ENCODE data around the gene TULP4.

TULP4 gene

DNA sequence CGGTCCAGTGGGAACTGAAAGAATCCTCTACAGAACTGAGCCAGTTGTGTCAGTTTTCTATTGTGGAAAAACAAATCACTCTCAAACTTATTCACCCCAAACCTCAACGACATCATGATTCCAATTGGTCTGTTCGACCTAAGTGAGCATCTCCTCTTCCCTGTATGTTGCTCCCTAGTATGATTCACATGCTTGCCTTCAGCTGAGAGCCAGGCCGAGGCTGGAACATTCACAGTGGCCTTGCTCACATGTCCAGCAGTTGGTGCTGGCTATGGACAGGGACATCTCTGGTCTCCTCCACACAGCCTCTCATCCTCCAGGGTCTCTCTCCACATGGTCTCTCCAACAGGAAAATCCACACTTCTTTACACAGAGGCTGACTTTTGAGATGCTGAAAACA is 219.3 kb downstream of the TULP4 start:
- no peak overlapping the region for H3K4me3 ChIP-seq (ENCODE audit: low read depth, low read length)
- TF ChIP-seq, protein P1, sequence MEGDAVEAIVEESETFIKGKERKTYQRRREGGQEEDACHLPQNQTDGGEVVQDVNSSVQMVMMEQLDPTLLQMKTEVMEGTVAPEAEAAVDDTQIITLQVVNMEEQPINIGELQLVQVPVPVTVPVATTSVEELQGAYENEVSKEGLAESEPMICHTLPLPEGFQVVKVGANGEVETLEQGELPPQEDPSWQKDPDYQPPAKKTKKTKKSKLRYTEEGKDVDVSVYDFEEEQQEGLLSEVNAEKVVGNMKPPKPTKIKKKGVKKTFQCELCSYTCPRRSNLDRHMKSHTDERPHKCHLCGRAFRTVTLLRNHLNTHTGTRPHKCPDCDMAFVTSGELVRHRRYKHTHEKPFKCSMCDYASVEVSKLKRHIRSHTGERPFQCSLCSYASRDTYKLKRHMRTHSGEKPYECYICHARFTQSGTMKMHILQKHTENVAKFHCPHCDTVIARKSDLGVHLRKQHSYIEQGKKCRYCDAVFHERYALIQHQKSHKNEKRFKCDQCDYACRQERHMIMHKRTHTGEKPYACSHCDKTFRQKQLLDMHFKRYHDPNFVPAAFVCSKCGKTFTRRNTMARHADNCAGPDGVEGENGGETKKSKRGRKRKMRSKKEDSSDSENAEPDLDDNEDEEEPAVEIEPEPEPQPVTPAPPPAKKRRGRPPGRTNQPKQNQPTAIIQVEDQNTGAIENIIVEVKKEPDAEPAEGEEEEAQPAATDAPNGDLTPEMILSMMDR (IDR thresholded peaks at IDR 0.05; ENCODE audit: low read depth, low read length), result no peak

DNA sequence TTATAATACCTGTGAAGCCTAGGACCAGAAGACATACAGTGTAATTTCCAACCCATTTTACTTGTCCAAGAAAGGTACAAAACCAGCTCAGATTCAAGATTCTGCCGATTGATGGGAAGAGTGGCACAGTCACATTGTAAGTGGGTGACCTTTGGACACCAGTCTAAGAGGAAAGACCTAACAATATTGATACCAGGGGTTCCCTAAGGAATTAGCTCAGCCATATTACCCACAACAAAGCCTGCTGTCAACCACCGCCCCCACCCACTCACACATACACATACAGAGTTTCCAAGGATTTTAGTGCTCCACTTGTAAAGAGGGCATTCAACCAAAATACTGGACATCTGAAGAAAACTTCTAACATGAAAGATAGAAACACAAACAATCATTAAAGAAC is 219.7 kb downstream of the TULP4 start:
- H3K4me3 ChIP-seq (ENCODE audit: low read depth, low read length), result no peak overlapping the region
- TF ChIP-seq, protein P1 (IDR thresholded peaks at IDR 0.05; ENCODE audit: low read depth, low read length), result no peak

DNA sequence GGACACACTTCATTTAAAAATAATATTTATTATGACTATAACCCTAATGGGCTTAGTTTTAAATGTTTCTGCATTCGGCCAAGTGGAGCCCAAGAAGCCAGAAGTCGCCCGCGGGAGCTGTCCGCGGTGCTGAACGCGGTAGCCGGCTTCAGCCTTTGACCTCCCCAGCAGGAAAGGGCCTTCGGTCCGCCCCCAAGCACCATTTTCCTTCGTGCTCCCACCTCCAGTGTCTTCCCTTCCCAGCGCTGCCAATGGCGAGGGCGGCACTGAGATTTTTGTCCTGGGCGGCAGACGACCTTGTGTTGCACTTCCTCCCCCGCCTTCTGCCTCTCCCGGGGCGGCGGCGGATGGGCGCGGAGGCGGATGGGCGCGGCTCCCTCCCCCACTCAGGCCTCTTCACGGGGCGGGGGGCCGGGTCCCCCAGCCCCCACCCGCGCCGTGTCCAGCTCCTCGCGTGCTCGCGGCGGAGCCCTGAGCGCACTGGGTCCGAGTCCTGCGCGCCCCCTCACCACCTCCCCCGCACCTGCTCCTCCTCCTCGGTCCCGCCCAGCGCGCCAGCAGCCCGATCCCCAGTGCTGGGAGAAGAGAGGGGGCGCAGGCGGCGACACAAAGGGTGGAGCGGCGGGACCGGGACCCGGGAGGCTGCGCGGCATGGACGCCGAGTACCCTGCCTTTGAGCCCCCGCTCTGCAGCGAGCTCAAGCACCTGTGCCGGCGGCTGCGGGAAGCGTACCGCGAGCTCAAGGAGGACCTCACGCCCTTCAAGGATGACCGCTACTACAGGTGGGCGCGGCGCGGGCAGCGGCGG is 224.0 kb downstream of the TULP4 start:
- TF ChIP-seq, protein P1 (IDR thresholded peaks at IDR 0.05; ENCODE audit: low read depth, low read length), result no peak
- H3K4me3 ChIP-seq (ENCODE audit: low read depth, low read length), result peak overlapping the region; percentile 56

DNA sequence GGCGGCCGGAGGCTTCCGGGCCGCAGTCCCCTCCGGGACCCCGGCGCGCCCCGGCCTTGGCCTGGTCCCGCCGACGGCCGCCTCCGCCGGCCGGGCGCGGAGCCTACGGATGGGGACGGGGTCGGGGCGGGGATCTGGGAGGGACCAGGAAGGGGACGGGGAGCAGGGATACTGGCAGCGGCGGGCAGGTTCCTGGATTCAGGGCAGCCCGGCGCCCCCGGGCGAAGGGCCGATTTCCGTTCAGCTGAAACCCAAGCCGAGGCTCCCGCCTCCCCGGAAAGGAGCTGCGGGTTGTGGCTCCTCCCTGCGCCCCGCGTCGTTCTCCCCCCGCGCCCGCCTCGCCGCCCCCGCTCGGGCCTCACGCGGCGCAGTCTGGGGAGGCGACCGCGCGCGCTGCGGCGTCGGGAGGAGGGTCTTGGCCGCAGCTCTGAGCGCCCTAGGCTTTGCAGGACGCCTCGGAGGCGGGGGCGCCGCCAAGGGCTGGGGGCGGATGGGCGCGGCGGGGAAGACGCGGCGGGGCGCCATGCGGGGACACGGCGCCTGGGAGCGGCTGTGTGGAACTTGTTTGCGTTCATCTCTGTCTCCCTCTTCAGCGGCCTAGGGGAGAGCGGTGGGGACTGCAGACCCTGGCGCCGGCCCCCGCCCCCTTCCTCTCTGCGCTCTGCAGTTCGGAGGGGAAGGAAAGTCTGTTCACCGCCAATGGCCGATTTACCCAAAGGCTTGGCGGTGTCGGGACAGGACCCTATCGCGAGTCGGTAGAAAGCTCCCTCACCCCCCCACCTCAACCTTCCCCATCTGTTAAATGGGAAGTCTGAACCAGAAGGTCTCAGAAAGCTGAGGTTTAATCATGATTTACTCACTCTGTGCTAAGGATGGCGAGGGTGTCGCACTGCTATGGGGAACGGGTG is 224.9 kb downstream of the TULP4 start:
- H3K4me3 ChIP-seq (ENCODE audit: low read depth, low read length), result peak overlapping the region; percentile 56
- TF ChIP-seq, protein P1 (IDR thresholded peaks at IDR 0.05; ENCODE audit: low read depth, low read length), result no peak

- H3K4me3 ChIP-seq (ENCODE audit: low read depth, low read length), result no peak overlapping the region
- TF ChIP-seq, protein P1 (IDR thresholded peaks at IDR 0.05; ENCODE audit: low read depth, low read length), result no peak
These were observed 226.5 kb downstream of the TULP4 start for GRCh38 chr6:158538741-158539140.

- H3K4me3 ChIP-seq (ENCODE audit: low read depth, low read length), result no peak overlapping the region
- TF ChIP-seq, protein P1 (IDR thresholded peaks at IDR 0.05; ENCODE audit: low read depth, low read length), result no peak
These were observed 227.1 kb downstream of the TULP4 start for GRCh38 chr6:158539413-158539812.

DNA sequence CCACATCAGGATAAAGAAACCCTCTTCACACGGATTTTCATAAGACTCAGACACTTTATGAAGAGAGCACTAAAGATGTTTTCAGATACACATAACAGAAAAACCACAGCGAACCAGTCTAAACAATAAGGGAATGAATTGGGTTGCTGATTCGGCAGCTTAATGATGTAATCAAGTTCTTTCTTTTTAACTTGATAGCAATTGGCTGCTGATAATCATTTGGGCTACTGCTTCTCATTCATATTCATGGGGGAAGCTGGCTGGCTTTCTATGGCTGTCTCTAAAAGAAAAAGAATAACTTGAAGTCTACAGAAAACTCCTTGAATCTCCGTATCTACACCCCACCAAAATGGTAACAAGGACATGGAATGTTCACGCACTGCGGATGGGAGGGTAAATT is 227.6 kb downstream of the TULP4 start:
- TF ChIP-seq, protein P1 (IDR thresholded peaks at IDR 0.05; ENCODE audit: low read depth, low read length), result no peak
- H3K4me3 ChIP-seq (ENCODE audit: low read depth, low read length), result no peak overlapping the region

Data from WI38 (cell line).